Astrocyte of the cerebellum (primary cell): ENCODE measurements around the gene THSD7B.

Experiments
- DNase-seq: peaks from one replicate; pipeline ENCODE4 v3.0.0-alpha.2; 2011; ENCODE audit warnings: low read depth
- H3K4me3 ChIP-seq: 2 replicates; pipeline ENCODE4 v1.5.1; 2011; ENCODE audit warnings: mild to moderate bottlenecking, low read depth, low read length, moderate library complexity
- in situ Hi-C: cut with HindIII; loops from 2 replicates; pipeline ENCODE4 v1.10.0; 2017; ENCODE audit warnings: low sequenced_read_pairs
- TF ChIP-seq, protein P1 (sequence below): IDR thresholded peaks from 2 replicates; pipeline ENCODE4 v1.5.1; 2012; ENCODE audit warnings: low read length, low read depth, moderate library complexity, mild to moderate bottlenecking; ENCODE audit errors: missing control alignments

THSD7B gene

GRCh38 chr2:137367361-137367760 lies 602.0 kb downstream of the THSD7B start:
- TF ChIP-seq, protein P1, sequence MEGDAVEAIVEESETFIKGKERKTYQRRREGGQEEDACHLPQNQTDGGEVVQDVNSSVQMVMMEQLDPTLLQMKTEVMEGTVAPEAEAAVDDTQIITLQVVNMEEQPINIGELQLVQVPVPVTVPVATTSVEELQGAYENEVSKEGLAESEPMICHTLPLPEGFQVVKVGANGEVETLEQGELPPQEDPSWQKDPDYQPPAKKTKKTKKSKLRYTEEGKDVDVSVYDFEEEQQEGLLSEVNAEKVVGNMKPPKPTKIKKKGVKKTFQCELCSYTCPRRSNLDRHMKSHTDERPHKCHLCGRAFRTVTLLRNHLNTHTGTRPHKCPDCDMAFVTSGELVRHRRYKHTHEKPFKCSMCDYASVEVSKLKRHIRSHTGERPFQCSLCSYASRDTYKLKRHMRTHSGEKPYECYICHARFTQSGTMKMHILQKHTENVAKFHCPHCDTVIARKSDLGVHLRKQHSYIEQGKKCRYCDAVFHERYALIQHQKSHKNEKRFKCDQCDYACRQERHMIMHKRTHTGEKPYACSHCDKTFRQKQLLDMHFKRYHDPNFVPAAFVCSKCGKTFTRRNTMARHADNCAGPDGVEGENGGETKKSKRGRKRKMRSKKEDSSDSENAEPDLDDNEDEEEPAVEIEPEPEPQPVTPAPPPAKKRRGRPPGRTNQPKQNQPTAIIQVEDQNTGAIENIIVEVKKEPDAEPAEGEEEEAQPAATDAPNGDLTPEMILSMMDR: no peak
- in situ Hi-C loops: no loop called here

DNA sequence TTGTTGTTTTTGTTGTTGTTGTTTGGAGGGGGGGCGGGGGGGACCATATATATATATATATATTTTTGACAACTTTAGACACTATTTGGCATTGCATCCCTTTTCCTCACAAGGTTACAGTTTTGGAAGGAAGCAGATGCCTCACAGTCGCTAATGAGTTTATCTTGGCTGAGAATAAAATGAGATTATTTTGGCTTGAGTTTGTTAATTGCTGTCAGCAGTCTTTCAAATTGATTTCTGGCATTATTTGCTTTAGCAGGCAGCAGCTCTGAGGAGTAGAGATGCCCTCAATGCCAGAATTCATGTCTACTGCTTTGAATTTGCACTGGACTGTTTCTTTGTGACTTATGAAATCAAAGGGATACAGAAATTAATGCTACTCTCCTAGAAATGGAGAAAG lies 603.8 kb downstream of the THSD7B start:
- no peak overlapping the region for H3K4me3 ChIP-seq
- in situ Hi-C loops: no loop called here
- DNase-seq: no peak
- TF ChIP-seq, protein P1: no peak

More at GRCh38 chr2:137367361-137367760, 602.0 kb downstream of the THSD7B start:
- no peak for DNase-seq
- H3K4me3 ChIP-seq: no peak overlapping the region

DNA sequence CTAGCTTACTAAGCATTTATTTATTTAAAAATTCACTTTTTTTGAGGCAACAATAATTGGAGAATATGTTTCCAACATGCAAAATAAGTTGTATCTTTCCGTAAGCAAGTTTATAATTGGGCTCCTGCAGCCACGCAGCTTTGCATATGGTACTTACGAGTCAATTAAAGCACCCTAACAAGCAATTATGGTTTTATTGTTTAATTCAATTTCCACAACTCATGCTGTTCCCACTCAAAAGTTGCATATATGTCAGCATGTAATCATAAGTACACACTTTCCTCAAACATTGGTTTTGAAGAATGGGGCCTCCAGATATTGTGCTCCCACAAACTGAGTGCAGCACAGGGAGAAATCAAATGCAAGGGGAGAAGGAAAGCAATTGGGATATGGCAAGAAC lies 613.8 kb downstream of the THSD7B start:
- no peak for DNase-seq
- H3K4me3 ChIP-seq: no peak overlapping the region
- TF ChIP-seq, protein P1: no peak
- in situ Hi-C loops: no loop called here

DNA sequence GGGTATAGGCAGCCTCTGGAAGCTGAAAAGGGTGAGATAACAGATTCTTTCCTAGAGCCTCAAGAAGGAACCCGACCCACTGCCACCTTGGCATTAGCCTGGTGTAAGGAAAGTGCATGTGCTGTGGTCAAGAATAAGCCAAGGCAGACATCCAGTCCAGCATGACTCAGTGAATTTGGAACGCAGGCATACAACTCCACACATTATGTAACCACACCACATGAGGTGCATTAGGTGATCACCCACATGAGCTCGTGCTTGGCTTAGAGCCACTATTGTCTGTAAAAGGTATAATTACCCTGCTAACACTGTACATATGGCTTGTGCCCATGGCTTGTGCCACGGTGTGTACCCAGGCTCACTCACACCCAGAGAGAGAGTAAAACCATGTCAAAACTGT lies 615.3 kb downstream of the THSD7B start:
- no peak for DNase-seq
- H3K4me3 ChIP-seq: no peak overlapping the region
- TF ChIP-seq, protein P1: no peak
- in situ Hi-C loops: no loop called here

- no peak overlapping the region for H3K4me3 ChIP-seq
- in situ Hi-C loops: no loop called here
- no peak for DNase-seq
- TF ChIP-seq, protein P1: no peak
Observed at GRCh38 chr2:137381731-137382130, 616.4 kb downstream of the THSD7B start.

- H3K4me3 ChIP-seq: no peak overlapping the region
- TF ChIP-seq, protein P1: no peak
- no peak for DNase-seq
- in situ Hi-C loops: no loop called here
Observed at GRCh38 chr2:137383391-137383790, 618.0 kb downstream of the THSD7B start.

DNA sequence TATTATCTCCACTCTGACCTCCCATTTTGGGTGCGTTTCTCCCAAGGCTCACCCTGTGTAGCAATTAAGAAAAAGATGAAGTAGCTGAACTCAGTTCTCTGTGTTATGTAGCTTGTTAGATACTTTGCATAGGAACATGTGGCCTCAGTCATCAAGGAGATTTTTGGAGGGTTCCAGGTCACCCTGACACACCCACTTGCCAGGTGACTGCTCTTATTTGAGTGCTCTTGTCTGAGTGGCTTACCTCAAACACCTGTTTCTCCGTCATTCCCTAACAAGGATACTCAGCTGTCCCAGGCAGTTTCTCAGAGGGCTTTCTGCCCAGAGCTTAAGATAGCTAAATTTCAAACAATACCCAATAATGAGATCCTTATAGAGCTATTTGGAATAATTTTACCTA lies 621.7 kb downstream of the THSD7B start:
- in situ Hi-C loops: no loop called here
- no peak for DNase-seq
- TF ChIP-seq, protein P1: no peak
- H3K4me3 ChIP-seq: no peak overlapping the region
